NB4 (cell line): ENCODE data around the gene SH2D4B.

Experiments
- MYC ChIP-seq: IDR thresholded peaks from 2 replicates; pipeline ENCODE4 v1.6.1; 2011; ENCODE audit warnings: low read depth, low read length
- POLR2A ChIP-seq: IDR thresholded peaks from 2 replicates; pipeline ENCODE4 v1.6.1; 2011; ENCODE audit warnings: mild to moderate bottlenecking; ENCODE audit not compliant: insufficient read length; ENCODE audit errors: extremely low read depth
- TF ChIP-seq, protein P1 (sequence below): IDR thresholded peaks from one replicate; pipeline ENCODE4 v1.5.1; 2012; ENCODE audit warnings: low read depth, low read length
- TF ChIP-seq, protein P2 (sequence below): IDR thresholded peaks from 2 replicates; pipeline ENCODE4 v1.6.1; 2011; ENCODE audit warnings: low read depth, low read length

GRCh38 chr10:80600256-80600655 lies 62.6 kb downstream of the SH2D4B start:
- TF ChIP-seq, protein P1, sequence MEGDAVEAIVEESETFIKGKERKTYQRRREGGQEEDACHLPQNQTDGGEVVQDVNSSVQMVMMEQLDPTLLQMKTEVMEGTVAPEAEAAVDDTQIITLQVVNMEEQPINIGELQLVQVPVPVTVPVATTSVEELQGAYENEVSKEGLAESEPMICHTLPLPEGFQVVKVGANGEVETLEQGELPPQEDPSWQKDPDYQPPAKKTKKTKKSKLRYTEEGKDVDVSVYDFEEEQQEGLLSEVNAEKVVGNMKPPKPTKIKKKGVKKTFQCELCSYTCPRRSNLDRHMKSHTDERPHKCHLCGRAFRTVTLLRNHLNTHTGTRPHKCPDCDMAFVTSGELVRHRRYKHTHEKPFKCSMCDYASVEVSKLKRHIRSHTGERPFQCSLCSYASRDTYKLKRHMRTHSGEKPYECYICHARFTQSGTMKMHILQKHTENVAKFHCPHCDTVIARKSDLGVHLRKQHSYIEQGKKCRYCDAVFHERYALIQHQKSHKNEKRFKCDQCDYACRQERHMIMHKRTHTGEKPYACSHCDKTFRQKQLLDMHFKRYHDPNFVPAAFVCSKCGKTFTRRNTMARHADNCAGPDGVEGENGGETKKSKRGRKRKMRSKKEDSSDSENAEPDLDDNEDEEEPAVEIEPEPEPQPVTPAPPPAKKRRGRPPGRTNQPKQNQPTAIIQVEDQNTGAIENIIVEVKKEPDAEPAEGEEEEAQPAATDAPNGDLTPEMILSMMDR = no peak
- TF ChIP-seq, protein P2, sequence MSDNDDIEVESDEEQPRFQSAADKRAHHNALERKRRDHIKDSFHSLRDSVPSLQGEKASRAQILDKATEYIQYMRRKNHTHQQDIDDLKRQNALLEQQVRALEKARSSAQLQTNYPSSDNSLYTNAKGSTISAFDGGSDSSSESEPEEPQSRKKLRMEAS = no peak
- TF ChIP-seq POLR2A (no peak), MYC (no peak)
